Activated T-helper 1 cell treated with Interleukin-2 at 50 U/mL for 16 hours (primary cell): ENCODE data around the gene ASB18.
"Not testable (repeated sequence)": the region's sequence is repeated elsewhere in the genome, so short reads cannot be mapped to it uniquely, and the experiment has no call there.

Source experiments
- DNase-seq: peaks from one replicate; pipeline ENCODE4 v3.0.0-alpha.2; 2020; ENCODE audit warnings: low read depth

Gene ASB18

GRCh38 chr2:236286873-236287545, 22.8 kb upstream of the ASB18 start:
- DNase-seq, result no peak

- DNase-seq, result no peak
These were observed 20.0 kb upstream of the ASB18 start for GRCh38 chr2:236284208-236284607.

GRCh38 chr2:236282406-236282805, 18.2 kb upstream of the ASB18 start:
- no peak for DNase-seq

- DNase-seq, result no peak
These were observed 17.2 kb upstream of the ASB18 start for GRCh38 chr2:236281423-236281822.

GRCh38 chr2:236273126-236273525, 8.9 kb upstream of the ASB18 start:
- no peak for DNase-seq

GRCh38 chr2:236271851-236272250, 7.6 kb upstream of the ASB18 start:
- DNase-seq, result no peak

- DNase-seq, result not testable (repeated sequence)
These were observed 5.7 kb upstream of the ASB18 start for GRCh38 chr2:236269876-236270275.

- DNase-seq, result no peak
These were observed 1.5 kb upstream of the ASB18 start for GRCh38 chr2:236265675-236266074.

- DNase-seq, result no peak
These were observed 2.0 kb downstream of the ASB18 start for GRCh38 chr2:236262238-236262637.

GRCh38 chr2:236261452-236261851, 2.8 kb downstream of the ASB18 start:
- DNase-seq, result no peak

- no peak for DNase-seq
These were observed 4.8 kb downstream of the ASB18 start for GRCh38 chr2:236259371-236259770.

- DNase-seq, result no peak
These were observed 6.6 kb downstream of the ASB18 start for GRCh38 chr2:236257575-236257974.

- DNase-seq, result no peak
These were observed 7.1 kb downstream of the ASB18 start for GRCh38 chr2:236257136-236257535.

GRCh38 chr2:236256366-236256985, 7.7 kb downstream of the ASB18 start:
- no peak for DNase-seq

GRCh38 chr2:236254674-236255073, 9.5 kb downstream of the ASB18 start:
- no peak for DNase-seq

- DNase-seq, result no peak
These were observed 10.2 kb downstream of the ASB18 start for GRCh38 chr2:236254001-236254400.

GRCh38 chr2:236252602-236253001, 11.6 kb downstream of the ASB18 start:
- no peak for DNase-seq

- no peak for DNase-seq
These were observed 13.2 kb downstream of the ASB18 start for GRCh38 chr2:236250909-236251579.

- no peak for DNase-seq
These were observed 13.9 kb downstream of the ASB18 start for GRCh38 chr2:236250286-236250685.

- no peak for DNase-seq
These were observed 15.1 kb downstream of the ASB18 start for GRCh38 chr2:236249066-236249465.

GRCh38 chr2:236246711-236247246, 17.4 kb downstream of the ASB18 start:
- no peak for DNase-seq

- DNase-seq, result no peak
These were observed 19.9 kb downstream of the ASB18 start for GRCh38 chr2:236244256-236244655.

- no peak for DNase-seq
These were observed 22.1 kb downstream of the ASB18 start for GRCh38 chr2:236242057-236242495.
